Gastroesophageal sphincter (tissue), 4 donors: Measurements from ENCODE around the gene RNF10. TPM values are rescaled to one million over a fixed set of nuclear protein-coding genes. Genes with fewer than 3 reads are reported as not detected.
A peak's percentile ranks its signal among the peaks of the same experiment; 100 is the strongest.

ENCODE experiments used
- ATAC-seq: fragments of 150-250 bp; one replicate; pipeline ENCODE4 v1.9.1; 2016; ENCODE audit warnings: mild to moderate bottlenecking, moderate library complexity
- H3K27ac ChIP-seq, 4 donors: fragments of 200-600 bp; sonication (generic) in 3 of 4; 1 replicate in 3 of 4; 2 replicates in 1 of 4; pipeline ENCODE4 v1.5.1; 2016 to 2019
- H3K27me3 ChIP-seq: fragments of 200-600 bp; sonication (generic); one replicate; pipeline ENCODE4 v1.5.1; 2019
- H3K36me3 ChIP-seq, 2 donors: fragments of 200-600 bp; sonication (generic); one replicate each; pipeline ENCODE4 v1.5.1; 2019; ENCODE audit warnings: control low read depth in 1 of 2
- H3K4me1 ChIP-seq, 3 donors: fragments of 200-600 bp; sonication (generic); 1 replicate in 2 of 3; 2 replicates in 1 of 3; pipeline ENCODE4 v1.5.1; 2016 to 2019; ENCODE audit warnings: control low read depth in 2 of 3
- H3K4me3 ChIP-seq, 2 donors: fragments of 200-600 bp; sonication (generic); one replicate each; pipeline ENCODE4 v1.5.1; 2019; ENCODE audit warnings: mild to moderate bottlenecking in 1 of 2, moderate library complexity in 1 of 2
- H3K9me3 ChIP-seq, 3 donors: fragments of 200-600 bp; sonication (generic); one replicate each; pipeline ENCODE4 v1.5.1; 2017 to 2019; ENCODE audit warnings: control low read depth in 2 of 3
- EP300 ChIP-seq: sonication (generic); formaldehyde crosslinking; IDR thresholded peaks from one replicate; pipeline ENCODE4 v1.6.1; 2017; ENCODE audit warnings: antibody characterized with exemption, mild to moderate bottlenecking
- POLR2A ChIP-seq, 2 donors: fragments of 450-650 bp; IDR thresholded peaks; one replicate each; pipeline ENCODE4 v1.6.1; 2017; ENCODE audit warnings: antibody characterized with exemption in 2 of 2, mild to moderate bottlenecking in 2 of 2, moderate library complexity in 1 of 2
- POLR2AphosphoS5 ChIP-seq: sonication (generic); formaldehyde crosslinking; IDR thresholded peaks from one replicate; pipeline ENCODE4 v1.6.1; 2017; ENCODE audit warnings: antibody characterized with exemption
- WGBS, 2 donors: methylation state at CpG; one replicate each; pipeline ENCODE4 v1.1.5; 2018; ENCODE audit warnings: low coverage in 1 of 2; 5-methylcytosine and 5-hydroxymethylcytosine counted together
- total RNA-seq, 4 donors: library from RNA; depleted of rRNA; stranded (reverse); fragments of >200 nt; gene quantifications; one replicate each; pipeline ENCODE4 v1.1.0, GENCODE V29; 2016
- TF ChIP-seq, protein P1 (sequence below), 4 experiments: fragments of 200-600 bp in 2 of 4; fragments of 450-650 bp in 2 of 4; sonication (generic) in 1 of 4; IDR thresholded peaks; one replicate each; pipeline ENCODE4 v1.5.1; 2017 to 2019; ENCODE audit warnings: antibody characterized with exemption in 4 of 4, mild to moderate bottlenecking in 2 of 4, moderate library complexity in 2 of 4

RNF10 gene
- total RNA-seq, 4 donors from 2014 or later: 134 to 273 (median 161) TPM

DNA sequence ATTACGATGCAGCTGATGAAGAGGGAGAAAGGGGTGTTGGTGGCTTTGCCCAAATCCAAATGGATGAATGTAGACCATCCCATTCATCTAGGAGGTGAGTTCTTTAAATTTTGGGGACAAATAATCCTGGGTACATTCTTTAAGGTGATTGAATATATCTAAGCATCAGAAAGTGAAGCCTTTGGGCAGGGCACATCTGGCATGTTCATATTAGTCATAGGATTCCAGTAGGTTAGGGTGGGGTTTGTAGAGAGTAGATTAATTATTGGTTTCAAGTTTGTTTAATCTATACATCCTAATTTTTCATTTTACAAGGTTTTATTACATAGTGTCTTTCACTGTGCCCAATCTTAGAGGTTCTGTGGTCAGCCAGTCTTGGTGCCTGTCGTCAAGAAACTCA lies 23.4 kb downstream of the RNF10 start:
- H3K36me3 ChIP-seq: peaks cover 15 to 97% of the 10 kb centered on the region in 2 donors
- H3K9me3 ChIP-seq: no peaks in the 10 kb centered on the region
- H3K4me1 ChIP-seq: peaks cover 0 to 39% (median 2%) of the 10 kb centered on the region in 3 donors
- H3K27ac ChIP-seq: no peak overlapping the region
- 78 to 86% methylated on average over 1 to 2 of the region's 2 CpGs for whole genome bisulfite sequencing, 2 donors
- no peak for TF ChIP-seq POLR2A (IDR thresholded peaks at IDR 0.05)
- no peaks in the 10 kb centered on the region for H3K27me3 ChIP-seq
- H3K4me3 ChIP-seq: no peak overlapping the region
- no peak for ATAC-seq

DNA sequence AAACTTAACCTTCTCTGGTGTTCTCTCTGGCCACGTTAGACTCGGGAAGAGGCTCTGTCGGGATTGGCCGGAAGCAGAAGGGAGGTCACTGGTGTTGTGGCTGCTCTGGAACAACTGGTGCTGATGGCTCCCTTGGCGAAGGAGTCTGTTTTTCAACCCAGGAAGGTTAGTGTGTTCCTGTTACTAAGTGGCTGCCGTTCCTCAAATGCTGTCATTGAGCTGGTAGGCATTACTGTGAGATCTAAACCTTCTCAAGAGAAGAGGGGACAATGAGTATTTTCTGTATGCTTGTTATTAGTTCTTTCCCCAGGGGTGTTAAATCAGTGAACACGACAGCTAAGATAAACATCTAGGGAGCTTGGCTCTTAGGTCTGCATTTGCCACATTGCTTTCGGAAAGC lies 28.8 kb downstream of the RNF10 start:
- Histone ChIP-seq H3K4me3 (no peak overlapping the region), H3K27ac (peak overlapping the region; percentile 64 to 84 (median 80)), H3K9me3 (no peaks in the 10 kb centered on the region), H3K4me1 (peaks cover 3 to 39% (median 3%) of the 10 kb centered on the region in 3 donors), H3K36me3 (peaks cover 15 to 97% of the 10 kb centered on the region in 2 donors), H3K27me3 (no peaks in the 10 kb centered on the region)
- WGBS, 2 donors: 43 to 65% methylated on average over 4 to 8 of the region's 8 CpGs
- ATAC-seq: peak; percentile 86
- TF ChIP-seq POLR2AphosphoS5 (peak; percentile 63), EP300 (no peak)

DNA sequence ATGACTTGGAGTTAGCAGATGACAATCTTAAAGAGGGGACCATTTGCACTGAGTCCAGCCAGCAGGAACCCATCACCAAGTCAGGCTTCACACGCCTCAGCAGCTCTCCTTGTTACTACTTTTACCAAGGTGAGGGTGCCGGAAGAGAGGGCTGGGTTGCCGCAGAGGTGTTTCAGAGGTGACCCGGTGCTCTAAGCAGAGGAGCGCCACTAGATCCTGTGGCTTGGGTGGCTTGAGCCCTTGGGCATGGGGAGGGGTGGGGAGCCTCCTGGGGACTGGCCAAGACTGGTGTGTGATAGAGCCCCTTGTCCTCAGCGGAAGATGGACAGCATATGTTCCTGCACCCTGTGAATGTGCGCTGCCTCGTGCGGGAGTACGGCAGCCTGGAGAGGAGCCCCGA lies 29.3 kb downstream of the RNF10 start:
- H3K4me3 ChIP-seq: no peak overlapping the region
- no CpG with 5 or more reads among the region's 11 CpGs for WGBS, 2 donors
- TF ChIP-seq POLR2AphosphoS5: no peak
- no peak for TF ChIP-seq EP300
- TF ChIP-seq POLR2A (IDR thresholded peaks at IDR 0.05): no peak
- TF ChIP-seq, protein P1, sequence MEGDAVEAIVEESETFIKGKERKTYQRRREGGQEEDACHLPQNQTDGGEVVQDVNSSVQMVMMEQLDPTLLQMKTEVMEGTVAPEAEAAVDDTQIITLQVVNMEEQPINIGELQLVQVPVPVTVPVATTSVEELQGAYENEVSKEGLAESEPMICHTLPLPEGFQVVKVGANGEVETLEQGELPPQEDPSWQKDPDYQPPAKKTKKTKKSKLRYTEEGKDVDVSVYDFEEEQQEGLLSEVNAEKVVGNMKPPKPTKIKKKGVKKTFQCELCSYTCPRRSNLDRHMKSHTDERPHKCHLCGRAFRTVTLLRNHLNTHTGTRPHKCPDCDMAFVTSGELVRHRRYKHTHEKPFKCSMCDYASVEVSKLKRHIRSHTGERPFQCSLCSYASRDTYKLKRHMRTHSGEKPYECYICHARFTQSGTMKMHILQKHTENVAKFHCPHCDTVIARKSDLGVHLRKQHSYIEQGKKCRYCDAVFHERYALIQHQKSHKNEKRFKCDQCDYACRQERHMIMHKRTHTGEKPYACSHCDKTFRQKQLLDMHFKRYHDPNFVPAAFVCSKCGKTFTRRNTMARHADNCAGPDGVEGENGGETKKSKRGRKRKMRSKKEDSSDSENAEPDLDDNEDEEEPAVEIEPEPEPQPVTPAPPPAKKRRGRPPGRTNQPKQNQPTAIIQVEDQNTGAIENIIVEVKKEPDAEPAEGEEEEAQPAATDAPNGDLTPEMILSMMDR (IDR thresholded peaks at IDR 0.05): no peak
- peak overlapping the region; percentile 48 to 84 (median 80) for H3K27ac ChIP-seq
- H3K9me3 ChIP-seq: no peaks in the 10 kb centered on the region
- H3K36me3 ChIP-seq: peaks cover 15 to 97% of the 10 kb centered on the region in 2 donors
- no peaks in the 10 kb centered on the region for H3K27me3 ChIP-seq
- no peak for ATAC-seq
- H3K4me1 ChIP-seq: peaks cover 3 to 39% (median 3%) of the 10 kb centered on the region in 3 donors

DNA sequence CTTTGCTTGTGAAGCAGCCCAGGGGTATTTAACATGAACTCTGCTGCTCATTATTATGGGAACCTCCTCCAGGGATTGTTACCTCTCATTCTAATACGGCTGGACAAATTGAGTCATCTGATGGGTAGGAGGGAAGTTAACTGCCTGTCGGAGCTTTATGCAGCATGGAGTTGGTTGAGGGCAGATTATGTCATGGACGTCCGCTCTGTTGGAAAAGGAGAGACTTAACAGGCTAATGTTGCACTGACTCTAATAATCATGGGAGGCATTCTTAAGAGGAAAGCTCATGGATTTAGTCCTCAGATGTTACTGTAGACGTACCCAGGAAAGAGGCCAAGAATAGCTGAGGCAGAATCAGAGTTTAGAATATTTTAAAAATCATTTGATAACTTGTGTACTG lies 37.1 kb downstream of the RNF10 start:
- Histone ChIP-seq H3K27me3 (no peaks in the 10 kb centered on the region), H3K9me3 (no peaks in the 10 kb centered on the region), H3K4me1 (no peaks in the 10 kb centered on the region), H3K27ac (no peak overlapping the region), H3K4me3 (no peak overlapping the region), H3K36me3 (peaks cover 8 to 100% of the 10 kb centered on the region in 2 donors)
- 27 to 48% methylated on average over 5 of the region's 5 CpGs for WGBS, 2 donors
- no peak for ATAC-seq
- TF ChIP-seq POLR2A (IDR thresholded peaks at IDR 0.05) (no peak), POLR2AphosphoS5 (no peak), EP300 (no peak)
- TF ChIP-seq, protein P1 (IDR thresholded peaks at IDR 0.05): no peak

DNA sequence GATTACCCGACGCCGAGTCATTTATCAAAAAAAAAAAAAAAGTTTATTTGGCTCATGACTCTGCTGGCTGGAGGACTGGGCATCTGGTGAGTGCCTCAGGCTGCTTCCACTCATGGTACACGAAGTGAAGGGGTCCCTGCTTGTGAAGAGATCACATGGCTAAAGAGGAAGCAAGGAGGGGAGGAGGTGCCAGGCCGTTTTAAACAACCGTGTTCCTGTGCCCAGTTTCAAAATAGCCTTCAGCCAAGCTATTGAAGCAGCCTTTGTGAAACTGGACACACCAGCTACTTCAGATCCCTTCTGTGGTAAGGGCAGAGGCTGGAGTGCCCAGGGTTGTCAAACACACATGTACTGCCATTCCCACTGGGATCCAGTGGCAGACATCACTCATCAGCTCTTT lies 39.4 kb downstream of the RNF10 start:
- TF ChIP-seq EP300: no peak
- TF ChIP-seq, protein P1 (IDR thresholded peaks at IDR 0.05): no peak
- no peak for TF ChIP-seq POLR2A (IDR thresholded peaks at IDR 0.05)
- no peak for TF ChIP-seq POLR2AphosphoS5
- no peak overlapping the region for H3K27ac ChIP-seq
- ATAC-seq: no peak

DNA sequence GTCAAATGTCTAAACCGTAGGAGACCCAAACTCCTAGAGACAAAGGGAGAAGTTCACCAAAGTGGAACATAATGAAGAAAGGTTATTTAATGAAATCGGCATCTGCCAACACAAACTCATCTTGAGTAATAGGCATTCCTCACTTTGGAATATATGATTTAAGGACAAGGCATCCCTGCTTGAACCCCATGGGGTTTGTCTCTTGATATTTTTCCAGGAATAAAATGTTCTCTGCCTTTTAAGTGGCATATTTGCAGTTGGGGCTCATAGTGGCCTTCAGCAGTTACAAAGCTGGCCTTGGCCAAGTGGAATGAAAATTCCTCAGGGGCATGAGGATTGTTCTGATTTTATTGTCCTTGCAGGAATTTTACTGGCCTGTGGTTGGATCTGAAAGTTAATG lies 40.0 kb downstream of the RNF10 start:
- Histone ChIP-seq H3K27ac (no peak overlapping the region), H3K4me1 (no peaks in the 10 kb centered on the region), H3K27me3 (no peaks in the 10 kb centered on the region), H3K36me3 (peaks cover 4 to 100% of the 10 kb centered on the region in 2 donors), H3K4me3 (no peak overlapping the region), H3K9me3 (no peaks in the 10 kb centered on the region)
- TF ChIP-seq EP300: no peak
- no peak for TF ChIP-seq POLR2A (IDR thresholded peaks at IDR 0.05)
- TF ChIP-seq, protein P1 (IDR thresholded peaks at IDR 0.05): no peak
- TF ChIP-seq POLR2AphosphoS5: no peak
- no peak for ATAC-seq
- WGBS, 2 donors: 72% methylated on average over 2 of the region's 2 CpGs; no CpG with 5 or more reads in 1 of the 2 donors

More for the DNA sequence above, 39.4 kb downstream of the RNF10 start:
- Histone ChIP-seq H3K9me3 (no peaks in the 10 kb centered on the region), H3K4me3 (no peak overlapping the region), H3K36me3 (peaks cover 4 to 100% of the 10 kb centered on the region in 2 donors), H3K27me3 (no peaks in the 10 kb centered on the region), H3K4me1 (no peaks in the 10 kb centered on the region)
- WGBS, 2 donors: 65 to 73% methylated on average over 4 to 6 of the region's 6 CpGs
